Raji (cell line): ENCODE measurements around the gene FAM78B.

Source experiments
- POLR2A ChIP-seq: IDR thresholded peaks from 2 replicates; pipeline ENCODE4 v1.6.1; 2011; ENCODE audit warnings: low read depth, low read length, control low read depth; ENCODE audit not compliant: insufficient read depth

Gene FAM78B, protein sequence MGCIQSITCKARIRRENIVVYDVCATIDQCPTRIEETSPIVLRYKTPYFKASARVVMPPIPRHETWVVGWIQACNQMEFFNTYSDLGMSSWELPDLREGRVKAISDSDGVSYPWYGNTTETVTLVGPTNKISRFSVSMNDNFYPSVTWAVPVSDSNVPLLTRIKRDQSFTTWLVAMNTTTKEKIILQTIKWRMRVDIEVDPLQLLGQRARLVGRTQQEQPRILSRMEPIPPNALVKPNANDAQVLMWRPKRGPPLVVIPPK

GRCh38 chr1:166166698-166167571, at the start of gene FAM78B:
Gene FAM78B (minus strand): TSS chr1:166167001. CDS start chr1:166166248, 753 bp downstream.
- no peak for TF ChIP-seq POLR2A

DNA sequence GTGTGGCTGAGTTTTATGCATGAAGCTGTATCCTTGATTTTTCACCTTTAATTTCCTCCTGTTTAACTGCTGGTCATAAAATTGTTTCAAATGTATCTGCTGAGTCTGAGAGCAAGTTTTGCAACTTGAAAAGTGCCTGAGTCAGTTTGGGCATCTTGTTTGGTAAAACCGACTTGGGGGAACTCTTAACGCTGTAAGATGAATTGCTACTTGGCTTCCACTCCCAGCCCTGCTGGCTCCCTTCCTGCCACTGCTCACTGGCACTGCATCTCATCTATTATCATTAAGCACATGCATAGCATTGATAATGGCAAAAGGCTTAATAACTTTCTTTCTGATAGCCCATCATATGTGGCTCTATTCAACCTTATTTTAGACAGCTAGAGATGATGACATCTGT, 35.7 kb upstream of the FAM78B start:
- no peak for TF ChIP-seq POLR2A

- no peak for TF ChIP-seq POLR2A
These were observed 33.9 kb upstream of the FAM78B start for GRCh38 chr1:166200743-166201142.

- TF ChIP-seq POLR2A = no peak
These were observed 30.8 kb upstream of the FAM78B start for GRCh38 chr1:166197597-166197996.

GRCh38 chr1:166197141-166197540, 30.3 kb upstream of the FAM78B start:
- TF ChIP-seq POLR2A = no peak

- no peak for TF ChIP-seq POLR2A
These were observed 26.4 kb upstream of the FAM78B start for GRCh38 chr1:166193057-166193698.

DNA sequence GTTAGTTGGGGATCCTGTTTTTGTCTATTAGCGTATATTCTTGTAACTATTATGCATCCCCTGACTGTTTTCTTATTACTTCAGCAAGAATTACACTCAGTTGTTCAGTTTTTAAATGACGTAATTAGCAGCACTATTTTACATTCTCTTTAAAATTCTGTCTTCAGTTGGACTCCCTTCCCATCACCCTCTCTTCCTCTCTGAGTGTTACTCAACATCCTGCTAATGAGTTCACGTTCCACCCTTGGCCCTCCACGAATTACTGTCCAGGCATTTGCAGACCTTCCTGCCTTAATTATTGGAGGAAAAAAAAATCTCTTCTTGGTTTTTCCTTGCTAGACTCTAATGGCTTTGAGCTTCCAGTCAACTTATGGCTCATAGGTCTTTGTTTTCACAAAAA, 23.6 kb upstream of the FAM78B start:
- TF ChIP-seq POLR2A = no peak

DNA sequence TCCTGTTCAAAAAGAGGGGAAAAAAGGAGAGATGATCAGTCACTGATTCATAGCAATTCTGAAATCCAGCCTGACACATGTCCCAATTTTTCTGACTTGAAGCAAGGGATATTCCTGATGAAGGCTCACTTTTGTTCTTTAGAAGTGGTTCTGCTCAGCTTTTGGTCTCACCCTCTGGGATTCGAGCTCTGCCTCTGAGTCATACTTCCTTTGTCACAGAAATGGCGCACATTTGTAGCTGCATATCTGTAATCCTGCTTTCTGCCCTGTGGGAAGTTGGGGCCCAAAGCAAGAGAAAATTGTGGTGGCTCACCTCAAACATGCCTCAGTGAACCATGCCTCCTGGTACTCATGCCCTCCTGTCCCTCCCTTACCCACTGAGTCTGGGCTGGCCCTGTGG, 22.3 kb upstream of the FAM78B start:
- no peak for TF ChIP-seq POLR2A

- no peak for TF ChIP-seq POLR2A
These were observed 18.7 kb upstream of the FAM78B start for GRCh38 chr1:166185526-166185925.

- no peak for TF ChIP-seq POLR2A
These were observed 18.1 kb upstream of the FAM78B start for GRCh38 chr1:166184897-166185296.

GRCh38 chr1:166184012-166184411, 17.2 kb upstream of the FAM78B start:
- TF ChIP-seq POLR2A = no peak

- TF ChIP-seq POLR2A = no peak
These were observed 15.5 kb upstream of the FAM78B start for GRCh38 chr1:166182281-166182680.

DNA sequence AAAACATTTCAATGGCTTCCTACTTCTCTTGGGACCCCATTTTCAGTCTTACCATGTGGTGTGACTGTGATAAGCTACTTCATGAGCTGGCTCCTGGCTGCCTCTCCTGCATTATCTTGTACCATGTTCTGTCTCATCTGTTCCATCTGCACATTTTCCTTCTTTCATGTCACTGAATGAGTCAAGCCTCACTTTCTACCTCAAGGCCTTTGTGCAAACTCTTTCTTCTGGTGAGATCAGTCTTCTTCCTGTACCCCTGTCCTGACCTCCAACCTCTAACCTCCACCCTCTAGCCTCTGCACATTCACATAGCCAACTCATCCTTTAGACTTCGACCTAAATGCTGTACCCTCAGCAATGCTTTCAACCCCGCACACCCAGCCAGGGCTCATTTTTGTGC, 9.6 kb upstream of the FAM78B start:
- TF ChIP-seq POLR2A = no peak

- TF ChIP-seq POLR2A = no peak
These were observed 8.2 kb upstream of the FAM78B start for GRCh38 chr1:166175032-166175431.

- TF ChIP-seq POLR2A = no peak
These were observed 7.3 kb upstream of the FAM78B start for GRCh38 chr1:166174108-166174507.

DNA sequence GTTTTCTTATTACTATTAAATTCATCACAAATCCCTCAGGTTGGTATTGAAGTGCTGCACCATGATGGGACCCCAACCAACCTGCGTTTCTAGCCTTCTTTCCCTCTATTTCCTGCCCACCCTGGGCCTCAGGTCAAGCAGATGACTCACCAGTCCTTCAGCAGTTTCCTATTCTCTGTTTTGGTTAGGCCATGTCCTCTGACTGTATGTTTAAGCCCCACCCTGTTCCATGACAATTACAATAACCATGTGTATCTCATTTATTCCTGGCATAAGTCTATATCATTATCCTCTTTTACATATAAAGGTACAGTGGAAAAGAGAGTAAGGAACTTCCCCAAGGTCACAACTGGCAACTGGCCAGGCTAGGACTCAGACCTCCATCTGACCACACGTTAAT, 5.3 kb upstream of the FAM78B start:
- no peak for TF ChIP-seq POLR2A
